Measurements from ENCODE around the gene TRPV4.

DNA sequence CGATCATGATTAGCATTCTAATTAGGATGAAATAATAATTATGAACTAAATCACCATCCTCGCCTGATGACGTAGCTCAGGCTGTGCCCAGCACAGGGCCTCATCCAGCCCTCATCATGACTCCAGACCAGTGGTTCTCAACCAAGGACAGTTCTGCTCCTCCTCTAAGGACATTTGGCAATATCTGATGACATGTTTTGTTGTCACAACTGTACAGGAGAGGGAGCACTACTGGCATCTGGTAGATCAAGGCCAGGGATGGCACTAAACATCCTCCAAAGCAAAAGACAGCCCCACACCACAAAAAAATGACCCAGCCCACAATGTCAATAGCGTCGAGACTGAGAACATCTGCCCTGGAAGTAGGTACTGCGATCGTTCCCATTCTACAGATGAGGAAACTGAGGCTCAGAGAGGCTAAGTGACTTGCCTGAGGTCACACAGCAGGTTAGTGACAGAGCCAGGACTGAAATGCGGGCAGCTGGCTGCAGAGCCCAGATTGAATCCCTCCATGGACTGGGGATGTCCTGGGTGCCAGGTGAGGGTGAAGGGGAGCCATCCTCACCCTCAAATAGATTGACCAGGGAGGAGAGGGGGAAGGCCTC, 15.5 kb downstream of the TRPV4 start:
- TF ChIP-seq, protein P1, sequence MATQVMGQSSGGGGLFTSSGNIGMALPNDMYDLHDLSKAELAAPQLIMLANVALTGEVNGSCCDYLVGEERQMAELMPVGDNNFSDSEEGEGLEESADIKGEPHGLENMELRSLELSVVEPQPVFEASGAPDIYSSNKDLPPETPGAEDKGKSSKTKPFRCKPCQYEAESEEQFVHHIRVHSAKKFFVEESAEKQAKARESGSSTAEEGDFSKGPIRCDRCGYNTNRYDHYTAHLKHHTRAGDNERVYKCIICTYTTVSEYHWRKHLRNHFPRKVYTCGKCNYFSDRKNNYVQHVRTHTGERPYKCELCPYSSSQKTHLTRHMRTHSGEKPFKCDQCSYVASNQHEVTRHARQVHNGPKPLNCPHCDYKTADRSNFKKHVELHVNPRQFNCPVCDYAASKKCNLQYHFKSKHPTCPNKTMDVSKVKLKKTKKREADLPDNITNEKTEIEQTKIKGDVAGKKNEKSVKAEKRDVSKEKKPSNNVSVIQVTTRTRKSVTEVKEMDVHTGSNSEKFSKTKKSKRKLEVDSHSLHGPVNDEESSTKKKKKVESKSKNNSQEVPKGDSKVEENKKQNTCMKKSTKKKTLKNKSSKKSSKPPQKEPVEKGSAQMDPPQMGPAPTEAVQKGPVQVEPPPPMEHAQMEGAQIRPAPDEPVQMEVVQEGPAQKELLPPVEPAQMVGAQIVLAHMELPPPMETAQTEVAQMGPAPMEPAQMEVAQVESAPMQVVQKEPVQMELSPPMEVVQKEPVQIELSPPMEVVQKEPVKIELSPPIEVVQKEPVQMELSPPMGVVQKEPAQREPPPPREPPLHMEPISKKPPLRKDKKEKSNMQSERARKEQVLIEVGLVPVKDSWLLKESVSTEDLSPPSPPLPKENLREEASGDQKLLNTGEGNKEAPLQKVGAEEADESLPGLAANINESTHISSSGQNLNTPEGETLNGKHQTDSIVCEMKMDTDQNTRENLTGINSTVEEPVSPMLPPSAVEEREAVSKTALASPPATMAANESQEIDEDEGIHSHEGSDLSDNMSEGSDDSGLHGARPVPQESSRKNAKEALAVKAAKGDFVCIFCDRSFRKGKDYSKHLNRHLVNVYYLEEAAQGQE (IDR thresholded peaks at IDR 0.05; ENCODE audit: insufficient read depth in 1 of 2, low read depth in 2 of 2, low read length in 1 of 2): no peak
- TF ChIP-seq, protein P2, sequence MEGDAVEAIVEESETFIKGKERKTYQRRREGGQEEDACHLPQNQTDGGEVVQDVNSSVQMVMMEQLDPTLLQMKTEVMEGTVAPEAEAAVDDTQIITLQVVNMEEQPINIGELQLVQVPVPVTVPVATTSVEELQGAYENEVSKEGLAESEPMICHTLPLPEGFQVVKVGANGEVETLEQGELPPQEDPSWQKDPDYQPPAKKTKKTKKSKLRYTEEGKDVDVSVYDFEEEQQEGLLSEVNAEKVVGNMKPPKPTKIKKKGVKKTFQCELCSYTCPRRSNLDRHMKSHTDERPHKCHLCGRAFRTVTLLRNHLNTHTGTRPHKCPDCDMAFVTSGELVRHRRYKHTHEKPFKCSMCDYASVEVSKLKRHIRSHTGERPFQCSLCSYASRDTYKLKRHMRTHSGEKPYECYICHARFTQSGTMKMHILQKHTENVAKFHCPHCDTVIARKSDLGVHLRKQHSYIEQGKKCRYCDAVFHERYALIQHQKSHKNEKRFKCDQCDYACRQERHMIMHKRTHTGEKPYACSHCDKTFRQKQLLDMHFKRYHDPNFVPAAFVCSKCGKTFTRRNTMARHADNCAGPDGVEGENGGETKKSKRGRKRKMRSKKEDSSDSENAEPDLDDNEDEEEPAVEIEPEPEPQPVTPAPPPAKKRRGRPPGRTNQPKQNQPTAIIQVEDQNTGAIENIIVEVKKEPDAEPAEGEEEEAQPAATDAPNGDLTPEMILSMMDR (IDR thresholded peaks at IDR 0.05): no peak
- no peak for TF ChIP-seq POLR2AphosphoS5 (IDR thresholded peaks at IDR 0.05; ENCODE audit: low read depth, low read length)
- no peak for TF ChIP-seq SIN3A (IDR thresholded peaks at IDR 0.05; ENCODE audit: borderline replicate concordance, insufficient read depth, low read depth, low read length)

All from Panc1 (cell line).